GM13976 (cell line): ENCODE measurements around the gene RPS6KC1.

Experiments used
- DNase-seq: peaks from one replicate; pipeline ENCODE4 v3.0.0; 2012; ENCODE audit warnings: low spot score
- in situ Hi-C: fragments of 300-500 bp; cut with MboI; formaldehyde crosslinking; loops from one replicate; pipeline ENCODE4 v1.12.0; 2022; ENCODE audit warnings: low sequenced_read_pairs, mixed read lengths, inconsistent platforms; ENCODE audit not compliant: unreplicated experiment
- TF ChIP-seq, protein P1 (sequence below): IDR thresholded peaks from 2 replicates; pipeline ENCODE4 v1.5.1; 2012; ENCODE audit warnings: borderline replicate concordance, mild to moderate bottlenecking; ENCODE audit not compliant: insufficient read depth; ENCODE audit errors: extremely low read depth, missing control alignments, control extremely low read depth

The RPS6KC1 gene

DNA sequence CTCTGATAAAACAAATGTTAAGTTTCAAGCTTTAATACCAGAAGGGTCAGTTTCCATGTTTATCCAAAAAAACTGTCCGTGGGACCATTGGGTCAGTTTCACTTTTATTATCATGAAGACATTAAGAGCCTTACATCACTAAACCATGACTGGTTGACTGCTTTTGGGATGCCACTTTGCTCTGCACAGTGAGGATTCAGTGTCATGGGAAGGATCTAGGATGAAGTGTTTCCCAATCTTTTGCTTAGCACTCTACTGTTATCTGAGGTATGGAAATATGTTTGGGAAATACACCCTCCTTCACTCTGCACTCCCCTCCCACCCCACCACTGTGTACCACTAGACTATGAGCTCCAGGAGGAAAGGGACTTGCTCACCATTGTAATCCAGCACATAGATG, 16.3 kb downstream of the RPS6KC1 start:
- in situ Hi-C loops: no loop called here
- DNase-seq: no peak
- TF ChIP-seq, protein P1, sequence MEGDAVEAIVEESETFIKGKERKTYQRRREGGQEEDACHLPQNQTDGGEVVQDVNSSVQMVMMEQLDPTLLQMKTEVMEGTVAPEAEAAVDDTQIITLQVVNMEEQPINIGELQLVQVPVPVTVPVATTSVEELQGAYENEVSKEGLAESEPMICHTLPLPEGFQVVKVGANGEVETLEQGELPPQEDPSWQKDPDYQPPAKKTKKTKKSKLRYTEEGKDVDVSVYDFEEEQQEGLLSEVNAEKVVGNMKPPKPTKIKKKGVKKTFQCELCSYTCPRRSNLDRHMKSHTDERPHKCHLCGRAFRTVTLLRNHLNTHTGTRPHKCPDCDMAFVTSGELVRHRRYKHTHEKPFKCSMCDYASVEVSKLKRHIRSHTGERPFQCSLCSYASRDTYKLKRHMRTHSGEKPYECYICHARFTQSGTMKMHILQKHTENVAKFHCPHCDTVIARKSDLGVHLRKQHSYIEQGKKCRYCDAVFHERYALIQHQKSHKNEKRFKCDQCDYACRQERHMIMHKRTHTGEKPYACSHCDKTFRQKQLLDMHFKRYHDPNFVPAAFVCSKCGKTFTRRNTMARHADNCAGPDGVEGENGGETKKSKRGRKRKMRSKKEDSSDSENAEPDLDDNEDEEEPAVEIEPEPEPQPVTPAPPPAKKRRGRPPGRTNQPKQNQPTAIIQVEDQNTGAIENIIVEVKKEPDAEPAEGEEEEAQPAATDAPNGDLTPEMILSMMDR: no peak

GRCh38 chr1:213070406-213070805, 19.4 kb downstream of the RPS6KC1 start:
- in situ Hi-C loops: no loop called here
- TF ChIP-seq, protein P1: peak; percentile 47
- peak; percentile 51 for DNase-seq

DNA sequence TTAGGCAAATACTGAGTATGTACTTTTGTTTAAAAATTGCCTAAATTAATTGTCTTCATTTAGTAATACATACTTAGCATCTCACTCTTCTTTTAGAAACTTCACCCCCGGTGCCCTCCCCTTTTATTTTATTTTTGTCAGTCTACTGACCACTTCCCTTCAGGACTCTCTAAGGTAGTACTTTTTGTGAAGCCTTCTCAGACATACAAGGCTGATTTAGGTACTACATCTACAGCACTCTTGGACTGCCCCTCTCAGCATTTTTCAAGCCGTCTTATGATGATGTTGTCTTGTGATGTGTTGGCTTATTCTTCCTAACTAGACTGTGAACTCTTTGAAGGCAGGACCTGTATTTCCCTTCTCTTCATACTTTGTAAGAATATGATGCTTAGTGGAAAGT, 24.7 kb downstream of the RPS6KC1 start:
- TF ChIP-seq, protein P1: no peak
- in situ Hi-C loops: no loop called here
- DNase-seq: peak; percentile 22

DNA sequence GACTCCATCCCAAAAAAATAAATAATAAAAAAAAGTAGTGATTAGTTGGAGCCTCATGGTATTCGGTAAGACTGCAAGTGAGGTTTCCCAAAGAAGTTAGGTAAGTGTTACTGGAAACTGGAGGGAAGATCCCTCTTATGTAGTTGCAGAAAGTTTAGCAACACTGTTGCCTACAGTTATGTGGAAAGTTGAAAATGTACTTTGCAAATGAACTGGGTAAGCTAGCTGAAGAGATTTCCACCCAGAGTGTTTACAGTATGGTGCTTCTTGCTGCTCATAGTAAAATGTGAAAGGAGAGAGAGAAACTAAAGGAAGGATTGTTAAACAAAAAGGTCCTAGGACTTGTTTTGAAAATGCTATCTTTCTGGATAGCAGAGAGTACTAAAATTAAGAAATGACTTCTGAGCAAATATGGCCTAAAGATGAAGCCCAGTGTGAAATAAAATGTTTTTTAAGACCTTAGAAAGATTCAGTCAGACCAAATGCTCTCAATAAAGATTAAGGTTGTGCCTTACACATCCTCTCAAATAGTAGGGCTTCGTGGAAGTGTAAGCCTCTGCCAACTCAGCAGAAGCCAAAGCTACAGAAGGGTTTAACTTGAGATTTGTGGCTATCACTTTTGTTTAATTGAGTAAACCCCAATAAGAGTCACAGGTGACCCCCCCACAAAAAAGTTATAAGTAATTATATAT, 31.5 kb downstream of the RPS6KC1 start:
- TF ChIP-seq, protein P1: no peak
- in situ Hi-C loops: no loop called here
- DNase-seq: no peak

DNA sequence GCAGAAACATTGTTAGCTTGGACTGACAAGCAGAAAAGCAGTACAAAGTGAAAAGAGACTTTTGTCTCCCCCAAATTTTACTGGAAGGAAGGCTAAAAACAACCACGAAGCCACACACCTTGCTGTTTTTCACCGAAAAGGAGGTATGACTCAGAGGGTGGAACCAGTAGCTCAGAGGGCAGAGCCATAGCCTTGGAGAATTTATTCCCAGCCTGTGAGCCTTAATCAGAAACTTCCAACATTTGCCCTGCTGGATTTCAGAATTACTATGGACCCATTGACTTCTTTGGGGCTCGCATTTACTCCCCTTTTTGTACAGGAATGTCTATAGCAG, 32.0 kb downstream of the RPS6KC1 start:
- no peak for DNase-seq
- TF ChIP-seq, protein P1: no peak
- in situ Hi-C loops: no loop called here

DNA sequence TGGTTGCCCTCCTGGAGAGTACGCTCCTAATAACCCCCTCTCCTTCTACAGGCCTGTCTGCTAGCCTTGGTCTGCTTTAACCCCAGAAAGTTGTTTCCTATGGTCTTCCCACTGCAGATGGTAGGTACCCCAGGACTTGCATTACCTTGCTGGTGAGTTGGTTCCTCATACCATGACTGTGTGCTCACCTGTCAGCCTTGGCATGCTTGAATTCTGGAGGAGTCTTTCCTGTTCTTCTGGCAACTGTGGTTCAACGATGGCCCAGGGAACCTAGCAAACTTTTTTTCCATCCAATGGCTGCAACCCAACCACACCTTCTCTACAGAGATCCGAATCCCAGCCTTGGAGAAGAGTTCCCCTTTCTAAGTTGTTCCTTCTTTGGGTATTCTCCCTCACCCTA, 36.9 kb downstream of the RPS6KC1 start:
- TF ChIP-seq, protein P1: no peak
- in situ Hi-C loops: no loop called here

More for the DNA sequence above, 36.9 kb downstream of the RPS6KC1 start:
- DNase-seq: no peak
